DMS 273 treated with DMSO at 0.1 percent for 48 hours (cell line): ENCODE results near the gene MBNL2.

Experiments
- DNase-seq: peaks from one replicate; lab custom pipeline; 2025; lab: John Stamatoyannopoulos, UW

Gene MBNL2

DNA sequence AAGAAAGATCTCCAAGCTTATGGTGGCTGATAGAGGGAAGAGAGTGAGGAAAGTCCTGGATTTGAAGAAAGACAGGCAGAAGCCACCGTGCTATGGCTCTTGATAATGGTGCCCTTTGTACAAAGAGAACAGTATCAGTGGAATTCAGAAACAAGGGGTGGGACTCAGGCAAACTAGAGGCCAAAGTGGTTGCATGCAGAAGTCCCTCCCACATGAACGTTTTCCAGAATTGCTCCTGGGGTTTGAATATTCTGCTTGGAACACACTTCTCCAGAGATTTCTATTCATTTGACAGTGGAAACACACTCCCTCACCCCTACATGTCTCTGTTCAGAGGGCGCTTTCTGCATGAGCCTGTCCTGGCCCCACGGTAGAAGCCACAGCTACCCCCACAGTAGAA lies 10.1 kb upstream of the MBNL2 start:
- no peak for DNase-seq

DNA sequence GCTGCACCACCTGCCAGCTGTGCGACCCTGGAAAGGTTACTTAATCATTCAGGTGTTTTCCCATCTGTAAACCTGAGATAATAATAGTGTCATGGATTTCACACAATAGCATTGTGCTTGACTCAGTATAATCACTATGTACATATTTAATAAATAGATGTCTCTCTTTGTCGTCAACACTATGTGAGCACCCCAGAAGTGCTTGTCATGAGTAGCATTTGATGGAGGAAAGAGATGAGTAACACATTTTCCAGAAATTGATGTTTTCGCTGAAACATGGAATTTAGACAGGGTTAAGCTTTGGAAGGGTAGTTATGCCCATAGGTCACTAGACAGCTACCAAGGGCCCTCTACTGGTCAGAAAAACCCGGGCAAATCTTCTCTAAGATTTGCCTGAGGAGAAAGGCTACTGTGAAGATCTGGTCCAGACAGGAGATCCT lies 9.5 kb upstream of the MBNL2 start:
- no peak for DNase-seq

DNA sequence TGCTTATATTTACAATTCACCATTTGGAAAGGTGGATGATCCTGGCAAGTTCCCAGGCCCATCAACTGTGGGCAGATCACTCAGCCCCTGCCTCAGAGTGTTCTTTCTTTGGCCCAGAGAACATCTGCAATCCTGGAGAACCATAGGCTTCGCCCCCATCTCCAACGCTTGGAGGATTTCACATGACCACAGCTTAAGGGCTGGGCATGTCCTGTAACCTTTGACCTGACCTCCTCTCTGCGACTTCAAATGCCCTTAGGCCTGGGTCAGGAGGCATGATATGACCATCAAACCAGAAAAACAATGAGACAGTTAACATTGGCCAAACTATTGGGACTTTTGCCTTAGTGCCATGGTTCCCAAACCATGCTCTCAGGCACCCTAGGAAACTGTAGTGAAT lies 7.2 kb upstream of the MBNL2 start:
- DNase-seq: no peak

DNA sequence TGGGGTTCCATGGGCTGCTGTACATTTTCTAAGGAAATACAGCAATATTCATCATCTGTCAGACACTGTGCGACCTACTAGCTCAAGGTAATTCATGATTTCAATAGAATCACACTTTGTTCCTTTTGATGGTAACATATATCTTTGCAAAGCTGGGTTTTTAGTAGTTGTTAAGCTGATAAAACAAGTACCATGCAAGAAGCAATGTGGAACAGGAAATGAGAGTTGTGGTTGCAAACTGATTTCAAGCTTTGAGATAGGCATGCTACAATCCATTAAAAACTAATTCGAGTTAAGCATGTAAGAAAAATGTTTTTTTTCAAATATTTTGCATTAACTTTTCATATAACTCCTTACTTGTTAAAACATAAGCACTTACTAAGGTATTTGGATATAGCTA lies 6.8 kb upstream of the MBNL2 start:
- DNase-seq: no peak

DNA sequence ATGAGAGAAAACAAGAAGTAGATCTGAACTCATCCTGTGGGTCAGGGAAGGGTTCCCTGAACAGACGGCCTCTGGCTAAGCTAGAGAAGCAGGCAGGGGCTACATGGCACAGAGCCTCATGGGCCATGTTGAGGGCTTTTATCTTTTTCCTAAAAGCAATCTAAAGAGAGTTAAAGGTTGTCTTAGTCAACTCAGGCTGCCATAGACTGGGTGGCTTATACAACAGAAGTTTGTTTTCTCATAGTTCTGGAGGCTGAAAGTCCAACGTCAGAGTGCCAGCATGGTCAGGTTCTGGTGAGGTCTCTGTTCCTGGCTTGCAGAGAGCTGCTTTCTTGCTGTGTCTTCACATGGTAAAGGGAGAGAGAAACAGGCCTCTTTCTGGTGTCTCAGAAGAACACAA lies 2.9 kb upstream of the MBNL2 start:
- DNase-seq: no peak

DNA sequence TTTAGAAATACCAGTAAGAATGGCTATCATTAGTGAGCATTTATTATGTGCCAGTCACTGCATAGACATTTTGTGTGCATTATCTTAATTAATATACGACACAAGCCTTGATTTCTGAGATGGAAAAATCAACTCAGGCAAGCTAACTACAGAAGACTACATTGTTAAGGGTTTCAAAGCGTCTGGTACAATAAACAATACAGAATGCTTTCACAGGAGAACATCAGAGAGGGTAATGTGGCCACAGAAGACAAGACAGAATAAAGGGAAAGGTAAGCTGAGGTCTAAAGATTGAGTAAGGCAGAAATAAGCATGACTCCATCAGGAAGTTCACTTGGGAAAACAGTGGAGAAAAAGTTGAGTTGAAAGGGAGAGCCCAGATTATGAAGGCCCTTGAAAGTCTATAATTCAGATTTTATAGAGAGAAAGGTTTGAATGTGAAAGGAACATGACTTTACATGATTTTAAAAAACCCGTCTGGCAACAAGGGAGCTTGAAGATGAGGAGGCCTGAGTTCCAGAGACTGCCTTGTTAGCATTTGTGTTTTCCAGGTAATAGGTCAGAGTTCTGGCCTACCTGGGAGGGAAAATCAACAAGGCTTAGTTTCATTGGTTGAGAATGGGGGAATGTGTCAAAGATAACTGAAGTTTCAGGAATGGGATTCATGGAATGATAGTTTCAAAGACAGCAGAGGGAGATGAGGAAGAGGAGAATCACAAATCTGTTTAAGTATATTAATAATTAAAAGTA lies 1.8 kb upstream of the MBNL2 start:
- DNase-seq: no peak

DNA sequence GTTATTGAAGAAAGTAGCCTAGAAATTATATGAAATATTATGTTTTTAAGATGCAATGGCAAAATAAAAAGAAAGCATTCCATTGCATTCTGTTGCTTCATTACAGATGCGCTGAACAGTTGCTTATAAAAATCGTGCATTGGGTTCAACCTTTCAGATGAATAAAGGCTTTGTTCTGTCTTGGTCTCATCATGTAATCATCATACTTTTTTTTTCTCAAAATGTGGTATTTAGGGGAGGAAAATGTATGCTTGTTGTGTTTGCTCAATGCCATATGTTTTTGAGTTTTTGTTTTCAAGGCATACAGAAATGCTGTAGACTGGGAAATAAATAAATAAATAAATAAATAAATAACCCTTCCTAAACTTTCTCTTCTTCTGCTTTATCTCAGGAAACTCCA lies 1.1 kb upstream of the MBNL2 start:
- DNase-seq: no peak

DNA sequence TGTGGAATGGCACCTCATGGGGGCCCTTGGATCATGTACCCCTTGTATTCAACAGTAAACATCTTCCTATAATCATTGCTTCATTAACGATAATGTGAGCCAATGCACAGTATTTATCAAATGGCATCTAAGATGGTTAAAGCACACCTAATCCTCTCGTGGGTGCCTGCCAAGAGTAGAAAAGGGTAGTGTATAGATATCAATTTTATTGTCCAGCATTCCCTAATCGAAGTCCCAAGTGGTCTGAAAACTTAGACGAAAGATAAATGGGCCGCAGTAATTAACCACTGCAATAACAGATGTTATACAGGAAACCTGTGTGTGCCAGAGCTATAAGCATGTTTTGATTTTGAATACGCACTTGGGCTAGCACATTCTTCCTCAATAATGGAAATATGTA lies 667 bp upstream of the MBNL2 start:
- no peak for DNase-seq

DNA sequence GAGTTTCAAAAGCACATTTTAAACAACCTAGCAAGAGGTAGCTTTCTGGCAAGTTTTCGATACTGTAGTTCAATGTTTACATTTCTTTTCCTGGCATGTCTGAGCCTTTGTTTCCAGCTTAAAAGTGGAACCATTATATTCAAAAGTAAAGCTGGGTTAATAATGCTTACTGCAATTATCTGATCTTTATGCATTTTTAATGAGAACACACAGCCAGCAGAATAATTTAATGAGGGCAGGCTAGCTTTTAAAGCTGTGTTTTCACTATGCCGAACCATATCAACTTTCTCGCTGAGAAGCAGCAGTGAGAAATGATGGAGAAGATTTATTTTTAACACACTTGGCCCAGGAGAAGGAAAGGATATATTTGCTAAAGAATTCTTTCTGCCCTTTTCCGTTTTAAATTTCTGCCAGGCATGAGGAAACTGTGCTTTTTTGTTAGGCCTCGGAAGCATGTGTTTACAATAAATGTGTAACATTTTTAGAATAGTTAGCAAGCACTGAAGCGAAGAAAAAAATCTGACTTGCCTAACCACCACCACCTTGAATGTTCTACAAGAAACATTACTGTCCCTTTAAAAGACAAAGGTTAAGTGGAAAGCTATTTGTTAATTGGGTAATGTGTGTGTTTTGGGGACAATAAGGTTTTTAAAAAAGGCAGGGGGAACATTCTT lies 1.0 kb downstream of the MBNL2 start:
- no peak for DNase-seq

DNA sequence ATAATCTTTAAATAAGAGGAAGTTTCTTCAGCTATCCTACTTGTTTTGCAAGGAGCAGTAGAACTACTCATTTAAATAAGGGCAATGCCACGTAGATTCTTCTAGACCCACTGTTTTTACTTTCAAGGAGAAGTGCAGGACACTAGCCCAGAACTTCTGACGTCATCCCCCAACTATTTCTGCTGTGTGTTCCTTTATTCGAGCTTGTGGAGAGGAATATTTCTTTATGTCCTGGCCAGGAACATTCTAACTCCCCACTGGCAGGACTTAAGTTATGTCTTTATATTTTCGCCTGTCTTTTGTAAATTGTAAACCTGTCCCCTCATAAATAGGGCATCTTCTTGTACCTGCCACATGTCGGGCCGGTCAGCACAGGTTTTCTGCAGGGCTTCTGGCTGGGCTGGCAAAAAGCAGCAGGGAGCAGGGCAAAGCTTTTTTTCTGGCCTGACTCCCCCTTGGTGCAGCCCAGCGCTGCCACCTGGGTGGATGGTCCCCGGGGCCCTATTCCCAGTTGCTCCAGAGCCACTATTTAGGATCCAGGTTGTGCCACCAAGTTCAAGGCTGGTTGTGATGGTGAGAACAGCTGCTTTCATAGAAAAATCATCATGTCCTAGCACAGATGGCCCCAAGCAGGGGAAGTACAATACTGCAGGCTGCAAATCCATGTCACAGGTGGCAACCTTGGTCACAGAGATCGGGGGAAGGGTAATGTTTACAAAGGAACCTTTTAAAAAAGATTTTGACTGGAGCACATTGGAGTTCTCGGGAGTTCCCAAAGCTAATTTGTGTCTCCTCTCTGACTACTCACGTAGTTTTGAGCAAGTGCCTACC lies 1.8 kb downstream of the MBNL2 start:
- peak; percentile 65 for DNase-seq

DNA sequence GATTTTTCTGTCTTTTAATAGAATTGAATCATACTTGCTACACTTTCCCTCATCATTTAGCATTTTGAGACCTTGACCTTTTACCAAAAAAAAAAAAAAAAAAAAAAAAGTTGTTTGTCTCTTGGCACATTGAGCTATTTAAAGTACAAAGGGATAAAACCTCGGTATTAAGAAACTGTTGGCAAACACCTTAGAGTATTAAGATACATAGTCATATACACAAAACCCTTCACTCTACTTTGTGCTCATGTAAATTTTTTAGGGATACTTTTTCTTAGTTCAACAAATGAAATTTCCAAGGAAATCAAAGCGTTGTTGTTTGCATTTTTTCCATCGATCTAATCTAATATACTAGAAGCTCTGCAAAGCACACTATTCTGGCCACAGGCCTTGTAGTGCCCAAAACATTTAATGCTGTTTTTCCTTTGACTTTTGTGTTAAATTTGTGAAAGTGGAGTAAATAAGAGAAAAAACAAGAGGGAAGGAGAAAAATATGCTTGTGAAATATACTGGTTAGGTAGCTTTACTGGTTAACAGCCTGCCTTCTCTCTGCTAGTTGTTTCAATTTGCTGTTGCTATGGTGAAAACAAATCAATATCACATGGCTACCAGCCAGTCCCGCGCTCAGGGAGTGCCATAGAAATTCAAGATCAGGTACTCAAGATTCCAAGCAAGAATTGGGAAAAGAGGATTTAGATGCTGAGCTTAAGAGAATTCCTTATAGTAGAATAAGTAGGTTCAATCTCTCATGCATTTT lies 2.6 kb downstream of the MBNL2 start:
- DNase-seq: no peak

DNA sequence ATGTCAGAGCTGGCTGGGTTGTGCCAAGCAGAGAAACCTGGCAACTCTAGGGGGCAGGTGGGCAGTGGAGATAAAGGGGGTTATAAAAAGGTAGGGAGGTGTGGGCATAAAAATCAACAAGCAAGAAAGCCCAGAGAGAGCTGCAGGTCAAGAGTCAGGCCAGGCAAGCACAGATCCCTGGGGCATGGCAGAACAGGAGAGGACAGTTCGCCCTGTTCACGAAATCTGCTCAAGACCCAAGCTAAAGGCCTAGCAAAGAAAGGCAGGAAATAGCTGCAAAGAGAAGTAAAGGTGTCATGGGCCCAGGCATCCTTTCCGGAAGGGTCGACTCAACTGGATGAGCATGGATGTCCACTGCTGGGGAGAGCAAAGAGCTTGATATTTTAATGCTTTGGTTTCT lies 3.4 kb downstream of the MBNL2 start:
- no peak for DNase-seq

DNA sequence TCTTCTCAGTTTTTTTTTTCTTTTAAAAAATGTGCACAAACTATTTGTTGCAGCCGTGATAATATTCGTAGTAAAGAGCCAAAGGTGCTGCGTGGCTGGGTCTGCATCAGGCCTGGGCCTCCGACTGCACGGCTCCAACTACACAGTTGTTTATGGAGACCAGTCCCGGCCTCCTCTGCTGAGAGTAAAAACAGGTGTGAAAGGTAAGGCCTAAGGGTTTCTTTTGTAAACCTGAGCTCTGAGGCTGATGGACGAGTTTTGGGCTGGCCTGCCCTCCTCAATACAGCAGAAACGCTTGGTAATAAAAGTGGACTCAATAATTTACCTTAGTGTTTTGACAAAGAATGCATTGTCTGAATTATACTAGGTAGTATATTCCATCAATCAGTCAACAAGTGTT lies 3.9 kb downstream of the MBNL2 start:
- DNase-seq: no peak

DNA sequence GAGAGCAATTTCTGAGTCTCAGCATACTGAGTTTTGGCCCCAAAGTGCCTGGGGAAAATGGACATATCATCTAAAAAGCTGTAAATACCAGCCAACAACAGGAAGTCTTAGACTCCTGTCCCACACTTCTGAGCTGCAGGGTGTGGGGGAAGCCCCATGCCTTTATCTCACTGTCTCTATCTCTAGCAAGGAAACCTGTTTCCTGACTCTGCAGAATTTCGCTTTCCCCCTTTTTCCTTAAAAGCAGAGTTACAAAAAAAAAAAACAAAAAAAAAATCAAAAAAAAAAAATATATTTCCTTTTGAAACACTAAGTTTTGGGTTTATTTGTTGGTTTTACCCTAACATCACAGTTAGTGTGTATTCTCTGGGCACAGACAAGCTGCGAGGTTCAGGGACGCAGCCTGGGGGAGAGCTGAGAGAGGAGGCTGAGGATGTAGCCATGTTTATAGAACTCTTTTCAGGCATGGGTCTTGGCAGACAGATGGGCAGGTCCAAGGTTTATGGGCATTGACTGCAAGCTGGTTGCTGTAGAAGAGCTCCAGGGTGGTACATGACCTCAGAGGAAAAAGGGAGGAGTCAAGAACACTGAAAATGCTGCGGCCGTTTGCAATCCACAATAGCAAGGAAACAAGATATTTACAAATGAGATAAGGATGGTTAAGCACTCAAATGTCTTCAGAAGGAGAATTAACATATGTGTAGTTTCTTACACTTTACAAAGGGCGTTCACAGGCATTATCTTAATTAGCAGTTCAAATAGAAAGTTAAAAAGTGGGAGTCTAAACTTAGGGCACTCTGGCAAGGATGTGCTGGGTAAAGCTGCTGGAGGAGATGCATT lies 4.9 kb downstream of the MBNL2 start:
- peak; percentile 22 for DNase-seq

DNA sequence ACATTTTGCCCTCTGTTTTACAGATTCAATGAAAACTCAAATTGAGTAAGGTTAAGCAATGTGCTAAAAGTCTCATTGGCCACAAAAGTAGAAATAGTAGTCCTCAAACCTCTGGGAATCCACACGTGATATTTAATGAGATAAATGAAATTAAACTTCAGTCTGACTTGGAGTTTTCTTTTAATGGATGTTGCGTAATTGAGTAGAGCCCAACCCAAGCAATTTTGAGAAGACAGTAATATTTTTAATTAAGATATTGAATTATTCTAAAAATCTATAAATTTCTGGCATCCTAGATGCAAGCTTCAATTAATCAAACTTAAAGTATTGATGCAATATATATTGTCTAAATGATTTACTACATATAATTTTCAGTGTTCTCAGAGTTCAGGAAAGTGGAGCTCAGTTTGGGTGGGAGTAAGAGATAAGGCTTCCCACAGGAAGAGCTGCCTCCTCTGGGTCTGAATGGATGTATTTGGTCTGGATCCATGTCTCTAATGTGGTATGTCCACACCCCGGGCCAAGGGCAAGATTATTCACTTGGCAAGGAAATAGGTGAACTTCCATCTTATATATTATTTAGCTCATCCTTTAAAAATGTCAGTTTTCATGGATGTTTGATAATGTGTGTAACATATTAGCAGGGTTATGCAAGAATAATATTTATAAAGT lies 6.9 kb downstream of the MBNL2 start:
- DNase-seq: no peak

DNA sequence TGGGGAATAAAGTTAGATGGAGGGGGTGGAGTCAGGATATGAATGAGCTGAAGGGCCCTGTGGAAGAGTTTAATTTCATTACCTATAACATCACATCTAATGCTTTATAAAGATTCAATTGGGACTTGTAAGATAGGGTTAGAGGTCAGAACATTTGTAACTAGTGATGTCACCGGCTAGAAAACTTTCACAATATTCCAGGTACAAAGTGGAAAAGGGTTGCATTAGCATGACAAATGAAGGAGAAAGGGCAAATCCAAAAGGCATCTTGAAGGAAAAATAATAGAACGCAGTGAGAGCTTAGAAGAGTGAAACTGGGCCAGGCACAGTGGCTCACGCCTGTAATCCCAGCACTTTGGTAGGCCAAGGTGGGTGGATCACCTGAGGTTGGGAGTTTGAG lies 7.6 kb downstream of the MBNL2 start:
- DNase-seq: no peak

DNA sequence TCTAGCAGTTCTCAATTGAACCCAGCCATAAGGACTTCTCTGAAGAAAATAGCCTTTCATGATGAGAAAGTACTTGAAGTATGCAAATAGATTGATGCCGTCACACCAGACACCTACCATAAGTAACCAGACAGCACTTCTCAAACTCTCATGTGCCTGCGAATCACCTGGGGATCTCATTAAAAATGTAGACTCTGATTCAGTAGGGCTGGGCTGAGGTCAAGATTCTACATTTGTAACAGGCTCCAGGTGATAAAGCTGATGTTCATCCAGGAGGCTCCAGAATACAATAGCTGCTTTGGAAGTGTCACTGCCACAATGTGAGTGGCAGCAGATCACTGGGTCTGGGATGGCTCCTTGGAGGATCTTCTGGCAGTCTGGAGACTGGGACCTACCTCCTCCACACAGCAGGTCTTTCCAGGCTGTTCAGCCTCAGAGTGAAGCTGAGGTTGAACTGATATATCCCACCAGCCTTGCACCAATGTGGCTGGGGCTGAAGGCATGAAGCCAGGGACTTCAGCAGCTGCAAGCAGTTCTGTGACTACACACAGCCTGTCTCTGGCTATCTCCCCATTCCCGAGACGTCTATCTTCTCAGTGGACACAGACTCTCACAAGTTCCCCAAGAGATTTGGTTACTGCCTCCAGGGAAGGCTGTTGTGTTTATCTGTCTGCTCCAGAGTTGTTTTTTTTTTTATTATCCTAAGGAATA lies 9.1 kb downstream of the MBNL2 start:
- DNase-seq: no peak

DNA sequence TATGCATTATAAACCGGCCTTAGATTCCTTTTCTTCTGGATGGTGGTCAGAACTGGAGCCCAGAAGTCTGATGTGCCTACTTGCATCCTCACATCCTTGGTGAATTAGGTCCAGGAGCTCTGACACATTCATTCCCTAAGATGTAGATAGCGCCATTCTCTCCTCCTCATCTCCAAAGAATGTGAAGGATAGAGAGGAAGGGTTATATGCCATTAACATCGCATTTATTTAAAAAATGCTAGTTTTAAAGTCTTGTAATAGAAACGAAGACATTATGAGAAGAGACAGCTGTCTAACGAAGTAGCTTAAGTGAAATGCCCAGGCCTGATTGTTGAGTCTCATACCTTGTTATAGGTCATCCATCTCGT lies 9.7 kb downstream of the MBNL2 start:
- DNase-seq: no peak

DNA sequence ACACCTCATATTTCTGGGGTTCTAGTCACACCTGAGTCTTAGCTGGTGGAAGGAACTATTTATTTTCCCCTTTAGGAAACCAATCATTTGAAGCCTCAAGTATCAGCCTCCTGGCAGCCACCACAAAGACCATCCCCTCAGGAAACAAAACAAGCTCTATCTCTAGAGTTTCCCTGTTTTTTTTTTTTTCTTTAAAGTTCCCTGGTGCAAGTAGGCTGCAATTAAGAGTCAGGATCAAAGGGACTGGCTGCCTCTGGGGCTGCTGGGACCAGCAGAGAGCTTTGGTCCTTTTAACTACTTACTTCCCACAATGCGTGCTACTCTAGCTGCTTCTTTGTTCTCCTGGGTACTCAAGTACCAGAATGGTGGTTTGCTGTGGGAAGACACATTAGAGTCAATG lies 11.4 kb downstream of the MBNL2 start:
- DNase-seq: no peak

DNA sequence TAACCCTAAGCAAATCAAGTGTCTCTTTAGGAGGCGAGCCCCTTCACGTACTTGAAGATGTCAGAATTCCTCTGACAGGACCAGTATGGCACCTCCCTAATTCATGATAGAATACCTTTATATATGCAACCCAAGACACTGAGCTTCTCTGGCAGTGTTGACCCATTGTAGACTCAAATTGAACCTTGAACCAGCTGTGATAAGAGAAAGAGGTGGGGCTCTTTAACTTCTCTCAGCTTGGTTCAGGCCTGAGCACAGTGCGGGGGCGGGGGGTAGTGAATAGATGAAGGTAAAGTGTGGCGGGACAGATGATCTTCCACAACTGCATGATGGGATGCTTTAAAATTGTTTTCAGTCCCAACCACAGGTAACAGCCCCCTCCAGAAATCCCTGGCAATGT lies 12.1 kb downstream of the MBNL2 start:
- DNase-seq: no peak
